Activated CD8-positive, alpha-beta memory T cell treated with anti-CD3 and anti-CD28 coated beads, Interleukin-2, amount 50 U/mL, for 48 hours (primary cell): ENCODE results near the gene ARGFX.
"Not testable (repeated sequence)": the region's sequence is repeated elsewhere in the genome, so short reads cannot be mapped to it uniquely, and the experiment has no call there.

Experiments used
- DNase-seq: peaks from one replicate; pipeline ENCODE4 v3.0.0-alpha.2; 2020

ARGFX gene

DNA sequence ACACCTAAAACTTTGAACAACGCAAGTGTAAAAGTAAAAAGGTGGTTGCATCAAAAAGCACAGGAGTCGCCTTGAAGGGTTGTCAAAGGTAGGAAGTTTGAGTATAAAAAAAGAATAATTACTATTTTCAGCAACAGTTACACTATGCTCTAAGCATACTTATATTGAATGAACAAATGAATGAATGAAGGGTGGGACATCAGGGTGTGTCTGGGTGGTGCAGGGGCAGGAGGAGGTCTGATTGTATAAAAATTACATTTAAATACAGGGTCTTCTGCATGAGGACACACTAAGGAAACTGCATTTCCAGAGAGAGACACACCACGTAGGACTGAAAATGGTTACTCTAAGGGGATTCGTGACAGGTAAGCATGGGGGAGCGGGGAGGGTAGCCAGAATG, at the start of gene ARGFX:
ARGFX (plus strand) TSS at position 301 of the 400 bp plus-strand sequence. CDS start 2,765 bp downstream, outside the sequence.
- no peak for DNase-seq

DNA sequence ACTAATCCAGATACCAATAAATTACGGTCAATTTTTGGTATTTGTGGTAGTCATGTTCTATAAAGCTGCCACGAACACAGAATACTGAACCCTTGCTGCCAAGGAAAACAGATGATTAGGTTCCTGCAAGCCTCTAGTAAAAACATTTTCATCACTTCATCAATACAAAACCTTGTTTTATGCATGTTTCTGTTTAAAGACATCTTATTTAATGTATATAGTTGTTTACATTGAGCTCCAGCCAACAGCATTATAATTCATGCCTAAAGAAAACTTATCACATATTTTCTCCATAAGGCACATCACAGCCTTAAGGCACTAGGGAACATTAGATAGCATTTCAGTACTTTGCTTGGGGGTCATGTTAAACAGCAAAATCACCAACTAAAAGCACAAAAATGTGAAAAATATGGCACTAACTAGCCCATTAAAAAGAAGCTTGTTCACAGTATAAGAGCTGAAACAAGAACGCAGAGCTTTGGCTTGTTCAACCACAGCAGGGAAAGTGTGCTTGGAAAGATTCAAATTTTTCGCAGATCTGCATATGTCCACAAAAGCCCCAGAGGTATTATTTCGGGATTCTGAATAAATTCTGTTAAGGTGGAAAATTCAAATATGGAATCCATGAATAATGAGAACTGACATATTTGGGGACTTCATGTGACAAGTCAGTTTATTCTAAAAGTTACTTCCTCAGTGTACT, 49.6 kb upstream of the ARGFX start:
- DNase-seq = no peak

DNA sequence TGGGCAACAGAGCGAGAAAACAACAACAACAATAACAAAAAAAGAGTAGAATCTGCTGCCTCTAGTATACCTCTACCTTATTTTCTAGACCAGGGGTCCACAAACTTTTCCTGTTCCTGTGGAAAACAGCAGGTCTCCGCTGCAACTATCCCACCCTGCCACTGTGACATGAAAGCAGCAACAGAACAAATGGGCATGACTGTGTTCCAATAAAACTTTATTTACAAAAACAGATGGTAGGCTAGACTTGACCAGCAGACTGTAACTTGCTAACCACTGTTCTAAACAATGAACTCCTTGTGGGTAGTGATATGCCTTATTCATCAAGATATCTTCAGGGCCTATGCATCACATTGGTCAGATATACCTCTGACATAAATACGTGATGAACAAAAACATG, 47.2 kb upstream of the ARGFX start:
- no peak for DNase-seq

DNA sequence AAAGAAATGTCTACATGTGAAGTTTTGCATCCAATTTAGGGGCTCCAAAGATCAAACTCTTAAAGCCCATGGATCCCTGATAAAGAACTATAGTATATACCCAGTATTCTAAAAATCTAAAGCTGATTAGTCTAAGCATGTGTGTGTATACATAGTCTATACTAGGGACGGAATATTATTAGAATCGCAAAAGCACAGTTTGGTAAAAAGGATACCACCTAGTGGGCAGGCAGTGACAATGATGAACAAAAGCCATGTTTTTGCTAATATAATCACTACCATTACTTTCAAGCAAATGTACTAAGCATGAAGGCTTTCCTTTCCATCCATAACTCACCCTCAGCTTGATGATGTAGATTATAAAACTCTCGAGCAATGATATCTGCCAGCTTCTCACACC, 38.4 kb upstream of the ARGFX start:
- no peak for DNase-seq

DNA sequence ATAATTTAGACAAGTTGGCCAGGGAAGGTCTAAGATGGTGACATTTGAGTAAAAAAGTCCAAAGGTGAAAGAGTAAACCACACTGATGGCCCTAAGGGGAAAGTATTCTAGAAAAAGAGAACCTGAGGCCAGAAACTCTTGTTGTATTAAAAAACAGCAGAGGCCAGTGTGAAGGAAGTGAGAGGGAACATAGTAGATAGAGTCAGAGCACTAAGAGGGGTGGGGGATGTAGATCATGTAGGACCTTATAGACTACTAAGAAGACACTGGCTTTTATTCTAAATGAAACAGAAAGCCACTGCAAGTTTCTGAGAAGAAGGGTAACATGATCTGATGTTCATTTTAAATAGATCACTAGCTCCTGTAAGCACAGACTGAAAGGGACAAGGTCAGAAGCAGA, 36.5 kb upstream of the ARGFX start:
- DNase-seq = no peak

DNA sequence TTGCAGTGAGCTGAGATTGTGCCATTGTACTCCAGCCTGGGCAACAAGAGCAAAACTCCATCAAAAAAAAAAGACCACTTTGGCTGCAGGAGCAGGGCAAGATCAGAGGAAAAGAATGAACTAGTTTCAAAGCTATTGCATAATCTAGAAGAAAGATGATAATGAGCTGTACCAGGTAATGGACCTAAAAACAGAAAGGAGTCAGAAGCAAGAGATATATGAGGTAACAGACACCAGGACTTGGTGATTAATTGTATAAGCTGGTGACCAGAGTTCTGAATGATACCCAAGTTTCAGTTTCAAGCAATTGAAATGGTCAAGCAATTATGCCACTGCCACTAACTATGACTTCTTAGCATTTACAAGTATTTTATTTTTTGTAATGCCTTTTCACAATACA, 24.8 kb upstream of the ARGFX start:
- DNase-seq = no peak

DNA sequence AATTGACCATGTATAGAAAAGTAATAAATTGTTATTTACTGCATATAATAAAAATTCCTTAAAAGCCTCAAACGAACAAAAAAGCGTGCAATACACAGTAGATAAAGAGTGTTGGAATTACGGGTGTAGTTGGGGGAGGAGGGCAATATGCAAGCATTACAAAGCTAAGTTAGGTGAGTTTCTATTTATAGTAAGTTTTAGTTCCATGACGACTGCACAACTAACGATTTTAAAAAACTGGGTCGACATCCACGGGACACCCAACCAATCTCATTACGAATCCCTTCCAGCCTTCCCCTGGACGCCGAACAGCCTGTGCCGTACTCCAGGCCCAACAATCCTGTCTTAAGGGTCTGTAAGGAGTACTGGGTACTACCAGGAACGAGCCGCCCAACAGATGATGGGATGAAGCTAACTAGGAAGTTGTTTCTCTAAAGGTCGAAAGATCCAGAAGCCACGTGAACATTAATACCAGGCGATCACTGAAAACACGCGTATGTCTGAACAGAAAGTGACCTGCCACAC, 22.6 kb upstream of the ARGFX start:
- no peak for DNase-seq

DNA sequence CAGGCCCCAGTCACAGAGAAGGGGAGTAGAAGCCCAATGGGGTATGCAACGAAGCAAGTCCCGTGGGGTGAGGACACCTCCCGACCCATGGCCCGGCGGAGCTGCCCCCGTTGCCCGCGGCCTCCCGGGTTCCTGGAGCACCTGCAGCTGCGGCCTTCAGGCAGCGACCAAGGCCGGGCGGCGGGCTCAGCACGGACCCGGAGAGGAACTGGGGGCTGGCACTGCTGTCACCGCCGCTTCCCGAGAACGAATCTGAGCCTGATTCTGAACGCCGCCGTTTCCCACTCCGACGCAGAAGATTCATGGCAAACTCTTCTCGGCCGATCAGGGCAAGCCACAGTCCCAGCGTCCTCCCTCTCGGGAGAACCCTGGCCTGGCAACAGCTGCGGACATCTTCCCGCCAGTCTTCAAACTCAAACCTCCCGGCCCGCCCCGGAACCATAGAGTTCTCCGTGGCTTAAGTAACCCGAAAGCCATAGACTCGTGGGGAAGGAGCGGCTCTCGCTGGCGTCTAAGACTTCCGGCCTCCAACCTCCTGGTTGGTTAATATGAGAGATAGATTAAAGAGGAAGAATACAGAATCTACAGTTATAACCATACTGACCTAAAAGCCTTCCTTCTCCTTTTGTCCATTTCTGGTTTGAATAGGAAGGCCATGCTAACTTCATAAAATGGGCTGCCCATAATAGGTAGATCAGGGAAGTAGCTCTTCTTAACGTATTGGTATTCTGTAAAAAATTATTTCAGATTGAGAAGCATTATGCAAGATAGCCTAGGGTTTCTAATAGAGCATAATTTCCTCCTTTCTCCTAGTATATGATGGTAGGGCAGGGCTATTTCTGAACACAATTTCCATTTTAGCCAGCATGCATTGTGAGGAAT, 21.9 kb upstream of the ARGFX start, which contains the start of gene POLQ:
POLQ (minus strand) TSS at position 415 of the 882 bp plus-strand sequence; CDS start at position 304, 111 bp downstream.
- DNase-seq = peak; percentile 90

DNA sequence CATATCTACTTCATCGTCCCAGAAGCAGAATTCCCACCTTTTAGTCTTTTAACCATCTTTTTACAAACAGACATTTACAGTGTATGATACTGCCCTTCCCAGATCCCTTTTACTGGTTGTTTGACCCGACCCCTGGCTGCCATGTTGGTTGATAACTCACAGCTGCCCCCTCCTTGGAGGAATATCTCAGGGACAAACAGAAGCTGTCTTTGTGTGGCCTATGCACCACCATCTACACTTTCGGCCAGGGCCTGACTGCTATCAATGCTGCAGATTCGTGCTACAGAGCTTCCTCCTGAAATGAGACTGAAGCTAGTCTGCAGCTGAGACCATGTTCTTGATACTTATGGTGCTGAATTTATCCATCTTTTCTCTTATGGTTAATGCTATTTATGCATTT, 15.4 kb upstream of the ARGFX start:
- no peak for DNase-seq

DNA sequence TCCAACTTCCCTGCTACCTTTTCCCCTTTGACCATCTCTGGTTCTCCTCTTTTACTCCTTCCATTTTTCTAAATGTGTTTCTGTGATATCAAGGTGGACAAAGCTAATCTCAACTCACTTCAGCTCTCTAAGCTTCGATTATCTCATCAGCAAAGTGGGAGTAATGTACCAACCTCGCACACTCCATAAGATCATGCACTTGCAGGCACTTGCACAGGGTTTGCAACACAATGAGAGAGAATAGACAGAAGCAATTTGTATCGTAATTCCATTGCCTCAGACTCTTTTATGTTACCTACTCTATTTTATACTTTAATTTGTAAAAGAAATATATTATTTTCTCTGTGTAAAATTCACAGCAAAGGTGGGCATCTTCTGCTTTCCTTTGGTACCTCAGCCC, 15.0 kb upstream of the ARGFX start:
- DNase-seq = no peak

DNA sequence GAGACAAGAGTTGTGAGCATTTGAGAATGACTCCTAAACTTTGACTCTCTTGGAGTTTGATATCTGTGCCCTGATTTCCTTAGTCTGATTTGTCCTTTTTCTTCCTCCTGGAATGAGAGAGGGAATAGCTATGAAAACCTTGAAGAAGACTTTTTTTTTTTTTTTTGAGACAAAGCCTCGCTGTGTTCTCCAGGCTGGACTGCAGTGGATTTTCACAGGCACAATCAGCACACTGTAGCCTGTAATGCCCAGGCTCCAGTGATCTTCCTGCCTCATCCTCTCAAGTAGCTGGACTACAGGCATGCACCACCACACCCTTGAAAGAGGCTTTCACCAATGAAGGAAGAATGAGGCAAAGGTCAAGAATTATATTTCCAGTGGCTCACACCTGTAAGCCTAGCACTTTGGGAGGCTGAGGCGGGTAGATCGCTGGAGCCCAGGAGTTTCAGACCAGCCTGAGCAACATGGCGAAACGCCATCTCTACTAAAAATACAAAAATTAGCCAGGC, 10.3 kb upstream of the ARGFX start:
- no peak for DNase-seq

DNA sequence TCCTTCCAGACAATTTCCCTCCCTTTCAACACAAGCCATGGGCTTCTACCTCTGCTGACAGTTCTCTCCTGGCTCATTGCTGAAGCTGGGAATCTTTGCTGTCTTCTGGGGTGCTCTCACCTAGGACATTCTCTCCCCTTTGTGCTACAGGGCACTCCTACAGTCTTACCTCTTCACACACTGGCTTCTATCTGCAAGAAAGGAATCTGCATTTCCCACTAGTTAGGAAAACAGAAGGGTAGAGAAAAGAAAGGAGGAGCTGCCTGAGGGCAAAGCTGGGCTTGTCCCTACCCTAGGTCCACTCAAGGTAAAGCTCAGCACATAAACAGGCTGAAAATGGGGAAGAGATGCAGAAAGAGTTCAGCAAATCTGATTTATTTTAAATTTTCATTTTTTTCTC, 5.6 kb upstream of the ARGFX start:
- no peak for DNase-seq

DNA sequence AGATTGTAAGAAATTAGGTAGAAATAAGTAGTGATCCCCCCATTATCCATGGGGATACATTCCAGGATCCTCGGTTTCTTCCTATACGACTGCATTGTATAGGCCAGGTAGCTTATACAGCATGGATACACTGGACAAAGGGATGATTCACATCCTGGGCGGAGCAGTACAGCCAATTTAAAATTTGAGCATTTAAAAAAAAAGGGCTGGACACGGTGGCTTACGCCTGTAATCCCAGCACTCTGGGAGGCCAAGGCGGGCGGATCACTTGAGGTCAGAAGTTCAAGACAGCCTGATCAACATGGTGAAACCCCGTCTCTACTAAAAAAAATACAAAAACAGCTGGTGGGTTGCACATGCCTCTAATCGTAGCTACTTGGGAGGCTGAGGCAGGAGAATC, 976 bp upstream of the ARGFX start:
- DNase-seq = no peak

DNA sequence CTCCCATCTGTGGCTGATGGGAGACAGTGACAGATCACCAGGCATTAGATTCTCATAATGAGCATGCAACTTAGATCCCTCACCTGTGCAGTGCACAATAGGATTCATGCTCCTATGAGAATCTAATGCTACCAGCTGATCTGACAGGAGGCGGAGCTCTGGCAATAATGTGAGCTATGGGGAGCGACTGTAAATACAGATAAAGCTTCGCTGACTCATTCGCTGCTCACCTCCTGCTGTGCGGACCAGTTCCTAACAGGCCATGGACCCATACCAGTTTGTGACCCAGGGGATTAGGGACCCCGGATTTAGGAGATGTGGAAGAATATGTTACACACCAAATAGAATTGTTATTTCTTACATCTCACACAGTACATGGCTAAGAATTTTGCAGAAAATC, 6.7 kb downstream of the ARGFX start:
- no peak for DNase-seq

DNA sequence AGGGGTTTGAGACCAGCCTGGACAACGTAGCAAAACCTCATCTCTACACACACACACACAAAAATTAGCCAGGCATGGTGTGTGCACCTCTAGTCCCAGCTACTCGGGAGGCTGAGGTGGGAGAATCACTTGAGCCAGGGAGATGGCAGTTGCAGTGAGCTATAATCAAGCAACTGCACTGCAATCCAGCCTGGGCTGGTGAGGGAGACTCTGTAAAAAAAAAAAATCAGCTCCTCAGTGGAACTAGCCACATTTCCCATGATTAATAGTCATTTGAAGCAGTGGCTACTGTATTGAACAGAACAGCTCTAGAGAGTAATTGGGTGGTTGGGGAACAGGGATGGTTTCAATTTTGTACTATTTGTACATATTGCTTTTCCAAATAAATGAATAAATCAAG, 13.9 kb downstream of the ARGFX start:
- DNase-seq = no peak

DNA sequence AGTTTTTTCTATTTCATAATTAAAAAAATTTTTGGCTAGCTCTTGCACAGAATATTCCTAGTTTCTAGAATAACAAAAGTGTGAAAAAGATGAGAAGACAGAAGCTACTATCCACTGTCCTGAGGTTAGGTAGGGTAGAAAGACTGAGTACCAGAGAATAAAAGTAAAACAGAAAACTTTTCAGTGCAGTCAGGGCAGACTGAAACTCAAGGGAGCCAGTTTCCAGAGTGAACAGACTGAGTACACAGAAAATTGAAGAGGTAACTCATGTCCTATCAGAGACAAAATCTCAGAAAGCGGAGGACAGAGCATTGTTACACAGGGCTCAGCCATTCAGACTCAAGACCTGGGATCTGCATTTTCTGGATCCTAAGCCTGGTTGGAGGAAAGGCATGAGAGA, 16.7 kb downstream of the ARGFX start:
- DNase-seq = no peak

DNA sequence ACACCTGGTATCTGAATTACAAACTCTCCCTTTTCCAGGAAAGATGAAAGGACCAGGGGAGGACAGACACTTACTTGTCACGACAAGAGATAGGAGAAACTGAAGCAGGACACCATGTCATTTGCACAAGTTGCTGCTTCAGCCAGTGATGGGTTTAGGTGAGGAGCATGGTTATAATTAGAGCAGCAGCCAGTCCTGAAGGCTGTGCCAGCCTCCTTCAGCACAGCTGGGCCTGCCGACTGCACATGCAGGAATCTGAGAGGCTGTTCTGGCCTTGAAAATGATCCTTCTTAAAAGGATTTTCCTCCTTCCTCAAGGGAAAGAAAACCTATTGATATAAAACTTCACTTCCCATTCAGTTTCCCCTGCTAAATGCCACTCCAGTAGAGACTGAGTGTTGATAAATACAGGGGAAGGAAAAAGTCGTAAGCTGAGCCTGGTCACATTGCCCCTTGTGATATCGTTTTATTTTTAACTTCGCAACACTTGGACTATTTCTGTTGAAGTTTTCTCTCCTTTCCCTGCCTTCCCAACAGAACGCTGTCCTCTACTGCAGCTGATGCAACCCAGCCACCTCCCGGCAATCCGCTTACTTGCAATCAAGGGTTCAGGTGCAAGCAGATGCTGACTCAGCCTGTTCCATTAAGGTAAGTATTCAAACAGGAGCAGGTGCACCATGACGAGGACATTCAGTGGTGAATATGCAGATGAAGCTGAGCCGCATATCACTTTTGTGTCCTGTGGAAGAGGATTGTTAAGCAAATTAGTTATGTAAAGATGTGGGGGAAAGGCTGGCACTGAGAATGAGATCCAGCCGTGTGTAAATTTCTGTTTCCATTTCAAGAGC, 25.3 kb downstream of the ARGFX start, which contains the start of gene FBXO40:
FBXO40 (plus strand) TSS at position 524 of the 847 bp plus-strand sequence. CDS start 27,197 bp downstream, outside the sequence.
- DNase-seq = no peak

DNA sequence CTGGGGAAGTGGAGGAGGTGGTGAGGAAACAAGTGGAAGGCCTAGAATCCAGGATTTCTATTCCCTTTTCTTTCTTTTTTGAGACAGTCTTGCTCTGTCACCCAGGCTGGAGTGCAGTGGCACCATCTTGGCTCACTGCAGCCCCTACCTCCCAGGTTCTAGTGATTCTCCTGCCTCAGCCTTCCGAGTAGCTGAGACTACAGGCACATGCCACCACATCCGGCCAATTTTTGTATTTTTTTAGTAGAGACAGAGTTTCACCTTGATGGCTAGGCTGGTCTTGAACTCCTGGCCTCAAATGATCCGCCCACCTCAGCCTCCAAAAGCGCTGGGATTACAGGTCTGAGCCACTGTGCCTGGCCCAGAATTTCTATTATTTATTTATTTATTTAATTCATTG, 26.1 kb downstream of the ARGFX start:
- DNase-seq = not testable (repeated sequence)

DNA sequence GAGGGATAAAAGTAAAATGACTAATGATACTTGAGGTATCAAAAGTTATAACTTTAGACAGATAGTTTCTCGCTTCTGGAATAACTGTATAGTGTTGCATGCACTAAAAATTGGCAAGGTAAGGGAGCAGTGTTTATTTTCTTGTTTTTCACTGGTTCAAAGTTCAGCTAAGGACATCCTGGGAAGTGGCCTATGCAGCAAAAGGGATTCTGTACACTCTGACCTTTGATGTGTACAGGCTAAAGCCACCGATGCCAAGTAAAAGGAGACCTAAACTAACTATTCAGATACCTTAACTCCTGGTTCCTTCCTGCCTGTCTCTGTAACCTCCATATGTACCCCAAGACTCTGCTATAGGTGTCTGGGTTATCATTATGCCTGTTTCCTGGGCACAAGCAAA, 27.1 kb downstream of the ARGFX start:
- no peak for DNase-seq

DNA sequence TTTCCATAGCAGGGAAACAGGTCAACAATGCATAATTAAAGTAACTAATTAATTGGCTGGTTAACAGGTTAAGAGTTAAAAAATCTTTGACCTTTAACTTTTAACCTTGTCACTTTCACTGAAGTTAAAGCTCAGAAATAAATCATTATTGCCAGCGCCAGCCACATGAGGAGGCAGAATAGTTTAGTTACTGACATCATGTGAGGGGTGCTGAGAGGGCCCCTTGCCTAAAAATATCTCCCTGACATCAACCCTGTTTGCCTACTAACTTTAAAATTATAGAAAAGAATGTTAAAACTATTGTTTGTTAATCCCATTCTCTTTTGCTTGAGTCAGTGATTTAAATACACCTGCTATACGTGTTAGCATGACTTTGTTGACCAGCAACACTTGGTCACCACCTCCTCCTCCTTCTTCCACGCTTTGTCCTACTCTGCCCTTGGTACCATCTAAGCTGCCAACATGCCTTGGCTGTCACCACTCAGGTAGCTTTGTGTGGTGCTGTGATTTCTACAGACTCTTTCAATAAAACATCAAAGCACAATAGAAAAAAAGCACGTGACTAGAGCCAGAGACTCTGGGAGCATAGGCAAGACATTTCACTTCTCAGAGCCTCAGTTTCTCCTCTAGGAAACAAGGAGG, 28.1 kb downstream of the ARGFX start:
- no peak for DNase-seq

DNA sequence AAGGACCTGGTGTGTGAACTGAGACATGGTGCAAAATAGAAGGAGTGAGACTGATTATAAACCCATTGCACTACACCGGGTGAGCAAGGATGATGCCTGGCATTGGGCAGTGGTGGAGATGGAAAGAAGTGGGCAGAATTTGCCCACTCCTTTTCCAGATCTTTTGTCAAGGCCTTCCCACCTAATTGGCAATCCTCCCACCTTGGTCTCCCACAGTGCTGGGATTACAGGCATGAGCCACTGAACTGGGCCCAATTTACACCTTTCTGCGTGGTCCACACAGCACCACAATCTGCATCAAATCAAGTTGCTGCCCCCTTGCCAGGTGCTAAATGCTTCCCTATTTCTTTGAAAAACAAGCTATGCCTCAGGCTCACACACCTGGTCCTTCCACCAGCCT, 30.8 kb downstream of the ARGFX start:
- DNase-seq = no peak

DNA sequence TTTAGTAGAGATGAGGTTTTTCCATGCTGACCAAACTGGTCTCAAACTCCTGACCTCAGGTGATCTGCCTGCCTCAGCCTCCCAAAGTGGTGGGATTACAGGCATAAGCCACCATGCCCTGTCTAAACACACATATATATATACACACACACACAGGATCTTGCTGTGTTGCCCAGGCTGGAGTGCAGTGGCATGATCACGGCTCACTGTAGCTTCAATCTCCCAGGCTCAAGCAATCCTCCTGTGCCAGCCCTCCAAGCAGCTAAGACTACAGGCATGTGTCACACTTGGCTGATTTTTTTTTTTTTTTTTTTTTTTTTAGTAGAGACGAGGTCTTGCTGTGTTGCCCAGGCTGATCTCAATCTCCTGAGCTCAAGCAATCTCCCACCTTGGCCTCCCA, 32.2 kb downstream of the ARGFX start:
- DNase-seq = not testable (repeated sequence)
